Measurements from ENCODE around the gene FGFBP2. TPM values are rescaled to one million over a fixed set of nuclear protein-coding genes. Genes with fewer than 3 reads are reported as not detected.

The FGFBP2 gene
- total and polyA plus RNA-seq, 11 donors: 0.39 to 15.6 (median 1.4) TPM

- ATAC-seq: no peak
Observed at GRCh38 chr4:15947684-15948083, 15.3 kb downstream of the FGFBP2 start.

GRCh38 chr4:15945516-15945915, 17.5 kb downstream of the FGFBP2 start:
- ATAC-seq (no peak), DNase-seq (no peak)
- Histone ChIP-seq H3K9me3 (no peaks in the 10 kb centered on the region), H3K27me3 (no peaks in the 10 kb centered on the region), H3K4me1 (no peaks in the 10 kb centered on the region), H3K27ac (no peak overlapping the region), H3K4me3 (no peak overlapping the region), H3K36me3 (no peaks in the 10 kb centered on the region)
- intact Hi-C loops (cut with DNase I): no loop called here
- WGBS, 4 donors: 45 to 65% (median 48%) methylated on average over 1 of the region's 1 CpG
- TF ChIP-seq POLR2A (IDR thresholded peaks at IDR 0.05) (no peak), CTCF (IDR thresholded peaks at IDR 0.05) (no peak)

More at GRCh38 chr4:15947684-15948083, 15.3 kb downstream of the FGFBP2 start:
- TF ChIP-seq CTCF (IDR thresholded peaks at IDR 0.05) (no peak), POLR2A (IDR thresholded peaks at IDR 0.05) (no peak)
- WGBS, 4 donors: 85 to 90% (median 86%) methylated on average over 8 of the region's 8 CpGs
- DNase-seq: no peak
- no peaks in the 10 kb centered on the region for H3K36me3 ChIP-seq
- intact Hi-C loops (cut with DNase I): no loop called here
- H3K4me3 ChIP-seq: no peak overlapping the region
- H3K27me3 ChIP-seq: no peaks in the 10 kb centered on the region
- H3K27ac ChIP-seq: no peak overlapping the region
- H3K9me3 ChIP-seq: no peaks in the 10 kb centered on the region
- H3K4me1 ChIP-seq: no peaks in the 10 kb centered on the region

DNA sequence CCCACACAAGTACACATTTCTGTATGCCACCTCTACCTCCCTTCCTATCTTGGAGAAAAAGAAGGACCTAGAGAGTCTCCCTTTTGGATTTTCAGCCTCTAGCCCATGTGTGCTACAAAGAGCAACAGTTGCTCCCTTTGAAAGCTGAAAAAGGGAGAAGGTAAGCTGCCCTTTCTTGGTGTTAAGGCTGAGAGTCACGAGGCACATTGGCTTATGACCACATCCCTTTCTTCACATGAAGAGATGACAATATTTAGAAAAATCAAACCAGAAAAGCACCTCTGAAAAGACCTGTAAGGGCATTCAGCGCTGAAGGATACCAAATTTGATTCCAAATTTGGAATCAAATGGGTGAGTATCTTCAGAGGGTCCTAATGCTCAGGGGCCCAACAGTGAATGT, 18.1 kb downstream of the FGFBP2 start:
- no peaks in the 10 kb centered on the region for H3K9me3 ChIP-seq
- intact Hi-C loops (cut with DNase I): no loop called here
- ATAC-seq (no peak), DNase-seq (no peak)
- H3K27me3 ChIP-seq: peaks cover 0 to 3% (median 0%) of the 10 kb centered on the region in 9 donors
- no peaks in the 10 kb centered on the region for H3K36me3 ChIP-seq
- no peaks in the 10 kb centered on the region for H3K4me1 ChIP-seq
- no peak overlapping the region for H3K27ac ChIP-seq
- TF ChIP-seq CTCF (IDR thresholded peaks at IDR 0.05) (no peak), POLR2A (IDR thresholded peaks at IDR 0.05) (no peak)
- WGBS, 4 donors: 68 to 84% (median 79%) methylated on average over 2 of the region's 2 CpGs
- no peak overlapping the region for H3K4me3 ChIP-seq

GRCh38 chr4:15942283-15942682, 20.7 kb downstream of the FGFBP2 start:
- TF ChIP-seq POLR2A (IDR thresholded peaks at IDR 0.05): no peak
- no peak for TF ChIP-seq CTCF (IDR thresholded peaks at IDR 0.05)
- ATAC-seq (no peak), DNase-seq (no peak)
- no peaks in the 10 kb centered on the region for H3K36me3 ChIP-seq
- no peak overlapping the region for H3K27ac ChIP-seq
- 81 to 95% (median 87%) methylated on average over 1 of the region's 1 CpG for WGBS, 4 donors
- no peaks in the 10 kb centered on the region for H3K4me1 ChIP-seq
- intact Hi-C loops (cut with DNase I): no loop called here
- H3K4me3 ChIP-seq: no peak overlapping the region
- H3K27me3 ChIP-seq: peaks cover 0 to 6% (median 0%) of the 10 kb centered on the region in 9 donors
- no peaks in the 10 kb centered on the region for H3K9me3 ChIP-seq
